Measurements from ENCODE around the gene ZNRF3. TPM values are rescaled to one million over a fixed set of nuclear protein-coding genes. Genes with fewer than 3 reads are reported as not detected.
"Not testable (repeated sequence)": the region's sequence is repeated elsewhere in the genome, so short reads cannot be mapped to it uniquely, and the experiment has no call there.

ZNRF3 gene
- total RNA-seq, 1 experiment from 2014 or later: 23.7 TPM

- intact Hi-C loops (cut with micrococcal nuclease; ENCODE audit: unreplicated experiment): loop anchor here (2.0 kb wide), 2 partner anchors 93 to 145 kb away; no protein-coding TSS in a partner anchor
- Mint-ChIP-seq H3K27me3 (ENCODE audit: unreplicated experiment) (no peaks in the 10 kb centered on the region), H3K4me1 (ENCODE audit: low read depth, unreplicated experiment) (peaks cover 41% of the 10 kb centered on the region), H3K9me3 (ENCODE audit: low read depth, unreplicated experiment) (no peaks in the 10 kb centered on the region), H3K27ac (ENCODE audit: unreplicated experiment) (no peak overlapping the region), H3K36me3 (ENCODE audit: insufficient read depth, unreplicated experiment) (peaks cover 29% of the 10 kb centered on the region), H3K4me3 (ENCODE audit: low read depth, unreplicated experiment) (peak overlapping the region; percentile 84)
- BruUV-seq (replicated peaks): no TSS peak
- TF ChIP-seq CTCF (IDR thresholded peaks at IDR 0.05; ENCODE audit: unreplicated experiment): no peak
- CTCF ChIA-PET: interaction anchor here (0.7 to 0.9 kb wide), 4 partner anchors 14 to 130 kb away, joined by 4 to 5 read pairs (median 4); no protein-coding TSS in a partner anchor
- DNase-seq: no peak
These were observed 2.6 kb downstream of the ZNRF3 start for GRCh38 chr22:28885939-28886338.

DNA sequence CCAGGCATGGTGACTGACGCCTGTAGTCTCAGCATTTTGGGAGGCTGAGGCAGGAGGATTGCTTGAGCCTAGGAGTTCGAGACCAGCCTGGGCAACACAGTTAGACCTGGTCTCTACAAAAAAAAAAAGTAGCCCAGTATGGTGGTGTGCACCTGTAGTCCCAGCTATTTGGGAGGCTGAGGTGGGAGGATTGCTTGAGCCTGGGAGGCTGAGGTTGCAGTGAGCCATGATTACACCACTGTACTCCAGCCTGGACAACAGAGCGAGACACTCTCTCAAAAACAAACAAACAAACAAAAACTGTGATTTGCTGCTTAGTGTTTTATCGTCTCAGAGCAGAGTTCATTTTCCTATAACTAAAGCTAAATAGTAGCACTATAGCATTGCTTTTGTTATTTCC lies 3.3 kb downstream of the ZNRF3 start:
- H3K4me3 Mint-ChIP-seq (ENCODE audit: low read depth, unreplicated experiment); H3K9me3 Mint-ChIP-seq (ENCODE audit: low read depth, unreplicated experiment); H3K27me3 Mint-ChIP-seq (ENCODE audit: unreplicated experiment); DNase-seq; H3K27ac Mint-ChIP-seq (ENCODE audit: unreplicated experiment); BruUV-seq (replicated peaks); intact Hi-C loops (cut with micrococcal nuclease; ENCODE audit: unreplicated experiment): not testable (repeated sequence)
- CTCF ChIA-PET: interaction anchor here (0.8 kb wide), 1 partner anchor 17 kb away, joined by 5 read pairs; no protein-coding TSS in a partner anchor
- H3K36me3 Mint-ChIP-seq (ENCODE audit: insufficient read depth, unreplicated experiment): peaks cover 29% of the 10 kb centered on the region
- peaks cover 49% of the 10 kb centered on the region for H3K4me1 Mint-ChIP-seq (ENCODE audit: low read depth, unreplicated experiment)

GRCh38 chr22:28887725-28888459 lies 4.5 kb downstream of the ZNRF3 start:
- Mint-ChIP-seq H3K27me3 (ENCODE audit: unreplicated experiment) (no peaks in the 10 kb centered on the region), H3K9me3 (ENCODE audit: low read depth, unreplicated experiment) (no peaks in the 10 kb centered on the region), H3K4me1 (ENCODE audit: low read depth, unreplicated experiment) (peaks cover 44% of the 10 kb centered on the region), H3K4me3 (ENCODE audit: low read depth, unreplicated experiment) (no peak overlapping the region), H3K27ac (ENCODE audit: unreplicated experiment) (no peak overlapping the region), H3K36me3 (ENCODE audit: insufficient read depth, unreplicated experiment) (peaks cover 24% of the 10 kb centered on the region)
- BruUV-seq (replicated peaks): no TSS peak
- CTCF ChIA-PET: interaction anchor here (1.0 kb wide), 1 partner anchor 153 kb away, joined by 3 read pairs; no protein-coding TSS in a partner anchor
- TF ChIP-seq CTCF (IDR thresholded peaks at IDR 0.05; ENCODE audit: unreplicated experiment): no peak
- no peak for DNase-seq
- intact Hi-C loops (cut with micrococcal nuclease; ENCODE audit: unreplicated experiment): no loop called here

GRCh38 chr22:28889478-28890024 lies 6.2 kb downstream of the ZNRF3 start:
- CTCF ChIA-PET: no interaction called here
- Mint-ChIP-seq H3K4me1 (ENCODE audit: low read depth, unreplicated experiment) (peaks cover 44% of the 10 kb centered on the region), H3K36me3 (ENCODE audit: insufficient read depth, unreplicated experiment) (peaks cover 12% of the 10 kb centered on the region), H3K27ac (ENCODE audit: unreplicated experiment) (no peak overlapping the region), H3K9me3 (ENCODE audit: low read depth, unreplicated experiment) (no peaks in the 10 kb centered on the region), H3K4me3 (ENCODE audit: low read depth, unreplicated experiment) (no peak overlapping the region), H3K27me3 (ENCODE audit: unreplicated experiment) (no peaks in the 10 kb centered on the region)
- no peak for DNase-seq
- intact Hi-C loops (cut with micrococcal nuclease; ENCODE audit: unreplicated experiment): no loop called here
- TF ChIP-seq CTCF (IDR thresholded peaks at IDR 0.05; ENCODE audit: unreplicated experiment): no peak
- no TSS peak for BruUV-seq (replicated peaks)

Data from Calu3 (cell line).